ENCODE results near the gene FABP6. TPM values are rescaled to one million over a fixed set of nuclear protein-coding genes. Genes with fewer than 3 reads are reported as not detected.

The FABP6 gene
- total RNA-seq, 2 donors from 2014 or later, result 0.37 to 1.9 TPM

GRCh38 chr5:160268121-160268520 is 38.8 kb downstream of the FABP6 start:
- no peak overlapping the region for H3K27ac Mint-ChIP-seq
- H3K27ac ChIP-seq (ENCODE audit: low read depth, low read length), result no peak overlapping the region
- H3K4me3 ChIP-seq (ENCODE audit: low read length), result no peak overlapping the region
- H3K27me3 ChIP-seq (ENCODE audit: control insufficient read depth, insufficient read depth, low read length, poor library complexity, severe bottlenecking), result no peaks in the 10 kb centered on the region
- no peaks in the 10 kb centered on the region for H3K27me3 Mint-ChIP-seq (ENCODE audit: insufficient read depth)
- WGBS, 2 experiments (ENCODE audit: insufficient coverage in 1 of 2, insufficient read length in 1 of 2), result 91 to 96% methylated on average over 4 to 5 of the region's 5 CpGs
- peaks cover 10% of the 10 kb centered on the region for H3K36me3 Mint-ChIP-seq (ENCODE audit: low read depth)
- no peaks in the 10 kb centered on the region for H3K9me3 Mint-ChIP-seq
- no peaks in the 10 kb centered on the region for H3K4me1 ChIP-seq (ENCODE audit: control insufficient read depth, insufficient read depth, low read length)
- TF ChIP-seq CTCF (conservative IDR thresholded peaks at IDR 0.05), result no peak
- no peak overlapping the region for H3K9ac ChIP-seq (ENCODE audit: extremely low read depth, low read length, poor library complexity, severe bottlenecking)
- no peak for DNase-seq
- H3K4me3 Mint-ChIP-seq, result no peak overlapping the region
- no peaks in the 10 kb centered on the region for H3K36me3 ChIP-seq (ENCODE audit: control insufficient read depth, insufficient read depth, low read length)
- no peaks in the 10 kb centered on the region for H3K9me3 ChIP-seq (ENCODE audit: control insufficient read depth, low read length)
- peaks cover 32% of the 10 kb centered on the region for H3K4me1 Mint-ChIP-seq

GRCh38 chr5:160269017-160269416 is 39.7 kb downstream of the FABP6 start:
- H3K4me1 ChIP-seq (ENCODE audit: control insufficient read depth, insufficient read depth, low read length), result no peaks in the 10 kb centered on the region
- H3K4me3 ChIP-seq (ENCODE audit: low read length), result no peak overlapping the region

GRCh38 chr5:160270704-160271103 is 41.4 kb downstream of the FABP6 start:
- WGBS, 2 experiments (ENCODE audit: insufficient coverage in 1 of 2, insufficient read length in 1 of 2), result 90 to 91% methylated on average over 4 of the region's 4 CpGs
- H3K4me3 Mint-ChIP-seq, result no peak overlapping the region
- DNase-seq, result no peak

More at GRCh38 chr5:160269017-160269416, 39.7 kb downstream of the FABP6 start:
- no peak for DNase-seq
- H3K9ac ChIP-seq (ENCODE audit: extremely low read depth, low read length, poor library complexity, severe bottlenecking), result no peak overlapping the region
- H3K27ac ChIP-seq (ENCODE audit: low read depth, low read length), result peak overlapping the region; percentile 40
- no peaks in the 10 kb centered on the region for H3K36me3 ChIP-seq (ENCODE audit: control insufficient read depth, insufficient read depth, low read length)
- no peak overlapping the region for H3K4me3 Mint-ChIP-seq
- H3K9me3 ChIP-seq (ENCODE audit: control insufficient read depth, low read length), result no peaks in the 10 kb centered on the region
- peaks cover 32% of the 10 kb centered on the region for H3K4me1 Mint-ChIP-seq
- 88 to 91% methylated on average over 10 of the region's 10 CpGs for WGBS, 2 experiments (ENCODE audit: insufficient coverage in 1 of 2, insufficient read length in 1 of 2)
- no peaks in the 10 kb centered on the region for H3K9me3 Mint-ChIP-seq
- H3K36me3 Mint-ChIP-seq (ENCODE audit: low read depth), result peaks cover 10% of the 10 kb centered on the region
- H3K27ac Mint-ChIP-seq, result no peak overlapping the region
- no peaks in the 10 kb centered on the region for H3K27me3 Mint-ChIP-seq (ENCODE audit: insufficient read depth)
- TF ChIP-seq CTCF (conservative IDR thresholded peaks at IDR 0.05), result no peak
- H3K27me3 ChIP-seq (ENCODE audit: control insufficient read depth, insufficient read depth, low read length, poor library complexity, severe bottlenecking), result no peaks in the 10 kb centered on the region

More at GRCh38 chr5:160270704-160271103, 41.4 kb downstream of the FABP6 start:
- Histone ChIP-seq H3K27me3 (ENCODE audit: control insufficient read depth, insufficient read depth, low read length, poor library complexity, severe bottlenecking) (no peaks in the 10 kb centered on the region), H3K9ac (ENCODE audit: extremely low read depth, low read length, poor library complexity, severe bottlenecking) (no peak overlapping the region), H3K4me1 (ENCODE audit: control insufficient read depth, insufficient read depth, low read length) (no peaks in the 10 kb centered on the region), H3K36me3 (ENCODE audit: control insufficient read depth, insufficient read depth, low read length) (no peaks in the 10 kb centered on the region), H3K9me3 (ENCODE audit: control insufficient read depth, low read length) (no peaks in the 10 kb centered on the region), H3K27ac (ENCODE audit: low read depth, low read length) (no peak overlapping the region), H3K4me3 (ENCODE audit: low read length) (no peak overlapping the region)
- H3K27me3 Mint-ChIP-seq (ENCODE audit: insufficient read depth), result no peaks in the 10 kb centered on the region
- H3K27ac Mint-ChIP-seq, result peak overlapping the region; percentile 38
- peaks cover 36% of the 10 kb centered on the region for H3K4me1 Mint-ChIP-seq
- peaks cover 20% of the 10 kb centered on the region for H3K36me3 Mint-ChIP-seq (ENCODE audit: low read depth)
- no peaks in the 10 kb centered on the region for H3K9me3 Mint-ChIP-seq
- TF ChIP-seq CTCF (conservative IDR thresholded peaks at IDR 0.05), result no peak
